Psoas muscle (tissue), 8 donors: ENCODE measurements around the gene PWWP2B. TPM values are rescaled to one million over a fixed set of nuclear protein-coding genes. Genes with fewer than 3 reads are reported as not detected.

Source experiments
- ATAC-seq, 4 donors: fragments of 200-7000 bp; cut with Tn5 transposase; one replicate each; pipeline ENCODE4 v1.9.1; 2020; ENCODE audit warnings: moderate library complexity in 3 of 4, mild to moderate bottlenecking in 2 of 4
- DNase-seq, 2 donors: peaks; one replicate each; pipeline ENCODE4 v3.0.0-alpha.2; 2020
- H3K27ac ChIP-seq: fragments of 200-600 bp; one replicate; pipeline ENCODE4 v1.8.0; 2022
- H3K27me3 ChIP-seq, 3 donors: fragments of 200-600 bp in 1 of 3; one replicate each; pipeline versions ENCODE4 v1.6.1 to v1.8.0; 2013 to 2022; ENCODE audit warnings: low read length in 2 of 3, mild to moderate bottlenecking in 2 of 3, moderate library complexity in 1 of 3; ENCODE audit not compliant: insufficient read depth in 3 of 3
- H3K36me3 ChIP-seq, 2 donors: fragments of 200-600 bp in 1 of 2; one replicate each; pipeline versions ENCODE4 v1.6.1 to v1.8.0; 2013 to 2022; ENCODE audit warnings: low read depth in 1 of 2, mild to moderate bottlenecking in 1 of 2, moderate library complexity in 1 of 2; ENCODE audit not compliant: insufficient read depth in 1 of 2
- H3K4me1 ChIP-seq: fragments of 200-600 bp; one replicate; pipeline ENCODE4 v1.8.0; 2022
- H3K4me3 ChIP-seq: fragments of 200-600 bp; one replicate; pipeline ENCODE4 v1.8.0; 2022; ENCODE audit warnings: mild to moderate bottlenecking
- H3K9me3 ChIP-seq: fragments of 200-600 bp; one replicate; pipeline ENCODE4 v1.8.0; 2022
- WGBS, 3 donors: extraction: QIAGEN DNeasy Blood & Tissue Kit; methylation state at CpG; one replicate each; pipeline versions ENCODE4 v1.1.6 to v1.1.7; 2013; 5-methylcytosine and 5-hydroxymethylcytosine counted together
- intact Hi-C, 2 donors: fragments of 100-400 bp; cut with DNase I; formaldehyde crosslinking; loops; one replicate each; pipeline versions ENCODE4 v1.11.0 to v1.14.2; 2022
- polyA plus RNA-seq, 3 donors: library from polyadenylated mRNA; stranded (reverse); fragments of 200-250 nt; gene quantifications; one replicate each; pipeline ENCODE4 v1.2.3, GENCODE V29; 2013
- total RNA-seq, 4 donors: library from RNA; stranded (reverse); fragmentation: NEBNext Ultra II Directional in 2 of 4; extraction: Animal tissue kit (Norgen Biotek cat#: 25700) in 2 of 4; gene quantifications; one replicate each; pipeline versions ENCODE4 v1.2.1 to v1.2.4, GENCODE V29; 2021 to 2023
- TF ChIP-seq, protein P1 (sequence below): fragments of 200-600 bp; IDR thresholded peaks from one replicate; pipeline ENCODE4 v1.8.0; 2022; ENCODE audit warnings: antibody characterized with exemption
- donor health status: healthy with polysubstance abuse.
- donor health status: DM: no; HTN: no; CAD: no; lungs with moderate emphysema.
- donor health status: Bipolar disorder and iron deficiency.
- donor health status: healthy.
- donor health status: DM: yes; HTN: yes; CAD: no.
- donor health status: DM: no; HTN: no; CAD: no.
- donor health status: DM: no; HTN: no; CAD: no.
- donor health status: DM: yes; HTN: yes; CAD: no.

The PWWP2B gene
- total and polyA plus RNA-seq, 7 donors: 14.5 to 35.2 (median 22.2) TPM

DNA sequence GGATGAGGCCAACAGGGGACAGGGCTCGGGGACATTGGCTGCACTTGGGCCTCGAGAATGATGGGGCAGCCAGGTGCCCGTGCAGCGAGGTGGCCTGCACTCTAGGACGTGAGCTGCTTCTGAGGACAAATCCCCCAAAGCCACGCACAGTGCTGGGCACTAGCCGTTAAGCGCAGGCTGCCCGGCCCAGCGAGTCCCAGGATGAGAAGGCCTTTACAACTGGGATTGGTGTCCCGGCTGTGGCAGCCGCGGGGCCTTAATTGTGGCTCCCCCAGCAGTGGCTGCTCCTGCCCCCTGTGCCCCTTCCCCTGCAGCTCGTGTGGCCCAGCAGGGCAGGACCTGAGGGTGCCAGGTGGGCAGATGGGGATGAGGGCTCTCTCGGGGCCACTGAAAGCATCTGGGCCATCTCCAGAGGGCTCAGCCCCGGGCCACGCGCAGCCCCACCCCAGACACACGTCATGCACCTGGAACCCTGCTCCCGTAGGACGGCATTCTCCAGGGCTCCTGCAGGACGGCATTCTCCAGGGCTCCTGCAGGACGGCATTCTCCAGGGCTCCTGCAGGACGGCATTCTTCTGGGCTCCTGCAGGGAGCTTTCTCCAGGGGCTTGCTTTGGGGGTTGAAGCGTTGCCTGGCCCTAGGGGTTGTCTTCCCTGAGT is 6.6 kb downstream of the PWWP2B start:
- H3K27me3 ChIP-seq: no peaks in the 10 kb centered on the region
- no peaks in the 10 kb centered on the region for H3K9me3 ChIP-seq
- DNase-seq (peak in 1 of 2 donors; percentile 6), ATAC-seq (no peak)
- 85 to 96% (median 95%) methylated on average over 25 of the region's 25 CpGs for WGBS, 3 donors
- intact Hi-C loops: no loop called here
- TF ChIP-seq, protein P1, sequence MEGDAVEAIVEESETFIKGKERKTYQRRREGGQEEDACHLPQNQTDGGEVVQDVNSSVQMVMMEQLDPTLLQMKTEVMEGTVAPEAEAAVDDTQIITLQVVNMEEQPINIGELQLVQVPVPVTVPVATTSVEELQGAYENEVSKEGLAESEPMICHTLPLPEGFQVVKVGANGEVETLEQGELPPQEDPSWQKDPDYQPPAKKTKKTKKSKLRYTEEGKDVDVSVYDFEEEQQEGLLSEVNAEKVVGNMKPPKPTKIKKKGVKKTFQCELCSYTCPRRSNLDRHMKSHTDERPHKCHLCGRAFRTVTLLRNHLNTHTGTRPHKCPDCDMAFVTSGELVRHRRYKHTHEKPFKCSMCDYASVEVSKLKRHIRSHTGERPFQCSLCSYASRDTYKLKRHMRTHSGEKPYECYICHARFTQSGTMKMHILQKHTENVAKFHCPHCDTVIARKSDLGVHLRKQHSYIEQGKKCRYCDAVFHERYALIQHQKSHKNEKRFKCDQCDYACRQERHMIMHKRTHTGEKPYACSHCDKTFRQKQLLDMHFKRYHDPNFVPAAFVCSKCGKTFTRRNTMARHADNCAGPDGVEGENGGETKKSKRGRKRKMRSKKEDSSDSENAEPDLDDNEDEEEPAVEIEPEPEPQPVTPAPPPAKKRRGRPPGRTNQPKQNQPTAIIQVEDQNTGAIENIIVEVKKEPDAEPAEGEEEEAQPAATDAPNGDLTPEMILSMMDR: no peak
- no peak overlapping the region for H3K4me3 ChIP-seq
- peaks cover 0 to 18% of the 10 kb centered on the region in 2 donors for H3K36me3 ChIP-seq
- H3K27ac ChIP-seq: no peak overlapping the region
- peaks cover 42% of the 10 kb centered on the region for H3K4me1 ChIP-seq

DNA sequence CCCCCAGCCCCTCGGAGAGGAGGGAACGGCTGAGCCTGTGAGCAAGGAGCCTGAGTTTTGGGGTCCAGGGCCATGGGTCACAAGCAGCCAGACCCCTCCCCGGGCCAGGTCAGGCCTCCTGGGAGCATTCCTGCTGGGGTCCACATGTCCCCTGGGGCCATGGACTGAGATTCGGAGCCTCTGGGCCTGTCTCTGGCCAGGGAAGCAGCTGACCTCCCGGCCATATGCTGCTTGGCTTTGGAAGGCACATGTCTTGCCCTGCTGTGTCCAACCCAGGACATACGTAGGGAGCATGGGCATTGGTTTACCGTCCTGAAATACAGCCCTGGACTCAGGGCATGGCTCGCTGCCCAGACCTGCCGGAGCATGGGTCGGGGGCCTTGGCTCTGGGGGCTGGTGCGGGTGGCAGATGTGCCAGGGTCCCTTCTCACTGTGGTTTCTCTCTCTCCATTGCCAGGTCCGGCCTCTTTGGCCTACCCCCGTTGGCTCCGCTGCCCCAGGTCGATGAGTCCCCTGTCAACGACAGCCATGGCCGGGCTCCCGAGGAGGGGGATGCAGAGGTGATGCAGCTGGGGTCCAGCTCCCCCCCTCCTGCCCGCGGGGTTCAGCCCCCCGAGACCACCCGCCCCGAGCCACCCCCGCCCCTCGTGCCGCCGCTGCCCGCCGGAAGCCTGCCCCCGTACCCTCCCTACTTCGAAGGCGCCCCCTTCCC is 7.3 kb downstream of the PWWP2B start:
- H3K9me3 ChIP-seq: no peaks in the 10 kb centered on the region
- WGBS, 3 donors: 80 to 92% (median 86%) methylated on average over 23 to 32 of the region's 32 CpGs
- DNase-seq: peak; percentile 2 to 39
- H3K27me3 ChIP-seq: no peaks in the 10 kb centered on the region
- ATAC-seq: no peak
- no peak overlapping the region for H3K27ac ChIP-seq
- no peak overlapping the region for H3K4me3 ChIP-seq
- peaks cover 42% of the 10 kb centered on the region for H3K4me1 ChIP-seq
- intact Hi-C loops: no loop called here
- peaks cover 0 to 18% of the 10 kb centered on the region in 2 donors for H3K36me3 ChIP-seq
- TF ChIP-seq, protein P1: no peak

- intact Hi-C loops: no loop called here
- TF ChIP-seq, protein P1: no peak
- Histone ChIP-seq H3K27ac (no peak overlapping the region), H3K4me1 (peaks cover 37% of the 10 kb centered on the region), H3K36me3 (peaks cover 0 to 18% of the 10 kb centered on the region in 2 donors), H3K9me3 (no peaks in the 10 kb centered on the region), H3K27me3 (no peaks in the 10 kb centered on the region), H3K4me3 (no peak overlapping the region)
- 88 to 90% (median 90%) methylated on average over 48 to 54 of the region's 54 CpGs for WGBS, 3 donors
- ATAC-seq (no peak), DNase-seq (no peak)
These were observed 8.0 kb downstream of the PWWP2B start for GRCh38 chr10:132404911-132405462.

DNA sequence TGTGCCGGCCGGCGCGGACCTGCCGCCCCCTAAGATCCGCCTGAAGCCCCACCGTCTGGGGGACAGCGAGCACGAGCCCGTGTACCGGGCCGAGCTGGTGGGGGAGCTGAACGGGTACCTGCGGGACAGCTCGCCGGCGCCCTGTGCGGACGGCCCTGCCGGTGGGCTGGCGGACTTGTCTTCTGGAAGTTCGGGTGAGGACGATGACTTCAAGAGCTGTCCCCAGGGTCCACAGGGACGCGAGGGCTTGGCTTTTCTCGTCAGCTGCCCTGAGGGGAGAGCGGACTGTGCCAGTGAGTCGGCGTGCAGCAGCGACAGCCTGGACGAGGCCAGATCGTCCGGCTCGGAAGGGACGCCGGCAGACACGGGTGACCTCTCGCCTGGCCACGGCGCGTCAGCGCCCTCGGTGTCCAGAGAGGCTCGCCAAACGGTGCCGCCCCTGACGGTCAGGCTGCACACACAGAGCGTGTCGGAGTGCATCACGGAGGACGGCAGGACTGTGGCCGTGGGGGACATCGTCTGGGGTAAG is 8.5 kb downstream of the PWWP2B start:
- DNase-seq: no peak
- no peaks in the 10 kb centered on the region for H3K9me3 ChIP-seq
- peaks cover 0 to 18% of the 10 kb centered on the region in 2 donors for H3K36me3 ChIP-seq
- no peak for ATAC-seq
- peaks cover 32% of the 10 kb centered on the region for H3K4me1 ChIP-seq
- intact Hi-C loops: no loop called here
- no peak overlapping the region for H3K27ac ChIP-seq
- no peaks in the 10 kb centered on the region for H3K27me3 ChIP-seq
- 96 to 97% (median 96%) methylated on average over 45 to 53 of the region's 53 CpGs for WGBS, 3 donors
- no peak overlapping the region for H3K4me3 ChIP-seq
- TF ChIP-seq, protein P1: no peak
